ENCODE data around the gene EFCAB5.
"Not testable (repeated sequence)": the region's sequence is repeated elsewhere in the genome, so short reads cannot be mapped to it uniquely, and the experiment has no call there.

Gene EFCAB5

DNA sequence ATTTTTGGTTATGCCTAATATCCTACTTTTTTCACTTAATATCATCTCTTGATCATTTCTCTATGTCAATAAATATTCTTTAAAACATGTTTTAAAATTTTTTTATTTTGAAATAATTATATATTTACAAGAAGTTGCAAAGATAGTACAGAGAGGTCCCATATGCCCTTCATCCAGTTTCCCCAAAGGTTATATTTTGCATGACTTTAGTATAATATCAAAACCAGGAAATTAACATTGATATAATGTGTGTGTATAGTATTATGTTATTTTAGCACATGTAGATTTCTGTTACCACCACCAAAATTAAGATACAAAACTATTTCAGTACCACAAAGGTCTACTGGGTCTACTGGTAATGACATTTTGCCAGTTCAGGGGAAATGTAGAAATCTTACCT is 60.7 kb downstream of the EFCAB5 start:
- FAIRE-seq (no peak), DNase-seq (ENCODE audit: low spot score) (no peak)

DNA sequence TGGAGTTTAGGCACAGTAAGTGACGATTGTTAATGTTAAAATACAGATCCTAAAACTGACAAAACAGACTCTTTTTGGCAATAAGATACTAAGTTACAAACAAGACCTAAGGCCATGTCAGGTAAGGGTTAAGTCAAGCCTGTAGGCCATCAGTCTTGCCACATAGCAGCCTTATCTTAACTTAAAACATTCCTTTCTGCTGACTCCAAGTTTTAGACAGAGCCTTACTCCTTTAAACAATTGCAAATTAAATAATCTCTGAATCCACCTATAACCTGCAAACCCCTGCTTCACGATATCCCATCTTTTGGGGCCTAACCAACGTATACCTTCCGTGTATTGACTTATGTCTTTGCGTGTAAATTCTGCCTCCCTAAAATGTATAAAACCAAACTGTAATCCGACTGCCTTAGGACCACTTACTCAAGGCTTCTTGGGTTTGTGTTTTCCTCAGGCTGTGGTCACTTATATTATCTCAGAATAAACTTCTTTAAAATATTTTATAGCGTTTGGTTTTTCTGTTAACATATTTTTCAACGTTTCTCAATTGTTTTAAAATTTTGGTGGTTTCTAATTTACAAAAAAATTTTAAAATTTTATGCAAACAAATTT is 64.4 kb downstream of the EFCAB5 start:
- FAIRE-seq, result no peak
- peak; percentile 11 for DNase-seq (ENCODE audit: low spot score)

DNA sequence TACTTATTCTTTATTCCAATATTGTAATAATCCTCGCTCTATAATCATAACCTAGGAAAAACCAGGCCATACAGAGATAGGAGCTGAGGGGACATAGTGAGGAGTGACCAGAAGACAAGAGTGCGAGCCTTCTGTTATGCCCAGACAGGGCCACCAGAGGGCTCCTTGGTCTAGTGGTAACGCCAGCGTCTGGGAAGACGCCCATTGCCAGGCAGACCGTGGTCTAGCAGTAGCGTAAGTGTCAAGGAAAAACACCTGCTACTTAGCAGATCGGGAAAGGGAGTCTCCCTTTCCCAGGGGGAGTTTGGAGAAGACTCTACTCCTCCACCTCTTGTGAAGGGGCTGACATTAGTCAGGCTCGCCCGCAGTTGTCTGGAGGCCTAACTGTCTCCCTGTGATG is 70.5 kb downstream of the EFCAB5 start:
- DNase-seq (ENCODE audit: low spot score); FAIRE-seq: not testable (repeated sequence)

DNA sequence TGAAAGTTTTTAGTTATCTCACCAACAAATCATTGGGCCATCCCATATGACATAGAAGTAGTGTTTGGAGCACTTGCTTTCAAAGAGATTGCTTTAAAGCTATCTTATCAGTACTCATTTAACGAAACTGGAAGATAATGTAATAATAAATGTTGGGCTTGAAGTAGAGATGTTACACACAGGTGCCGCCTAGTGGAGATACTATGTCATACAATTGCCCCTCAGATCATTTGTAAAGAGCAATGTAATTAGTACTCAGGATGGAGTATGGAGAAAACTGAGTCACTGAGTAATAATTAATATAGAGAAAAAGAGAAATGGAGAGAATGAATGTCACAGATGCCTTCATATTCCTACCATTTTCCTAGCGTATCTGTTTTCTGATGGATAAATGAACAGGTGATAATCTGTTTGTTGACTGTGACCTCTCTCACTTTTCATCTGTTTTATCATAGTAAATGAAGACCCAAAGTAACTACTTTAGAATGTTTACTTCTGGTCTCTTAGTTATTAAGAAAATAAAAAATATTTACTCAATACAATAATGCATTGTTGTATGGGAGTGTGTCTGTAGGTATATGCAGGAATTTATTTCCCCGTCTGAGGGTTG is 80.4 kb downstream of the EFCAB5 start:
- peak; percentile 33 for DNase-seq (ENCODE audit: low spot score)
- no peak for FAIRE-seq

DNA sequence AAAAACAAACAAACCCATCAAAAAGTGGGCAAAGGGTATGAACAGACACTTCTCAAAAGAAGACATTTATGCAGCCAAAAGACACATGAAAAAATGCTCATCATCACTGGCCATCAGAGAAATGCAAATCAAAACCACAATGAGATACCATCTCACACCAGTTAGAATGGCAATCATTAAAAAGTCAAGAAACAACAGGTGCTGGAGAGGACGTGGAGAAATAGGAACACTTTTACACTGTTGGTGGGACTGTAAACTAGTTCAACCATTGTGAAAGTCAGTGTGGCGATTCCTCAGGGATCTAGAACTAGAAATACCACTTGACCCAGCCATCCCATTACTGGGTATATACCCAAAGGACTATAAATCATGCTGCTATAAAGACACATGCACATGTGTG is 83.9 kb downstream of the EFCAB5 start:
- FAIRE-seq; DNase-seq (ENCODE audit: low spot score): not testable (repeated sequence)

DNA sequence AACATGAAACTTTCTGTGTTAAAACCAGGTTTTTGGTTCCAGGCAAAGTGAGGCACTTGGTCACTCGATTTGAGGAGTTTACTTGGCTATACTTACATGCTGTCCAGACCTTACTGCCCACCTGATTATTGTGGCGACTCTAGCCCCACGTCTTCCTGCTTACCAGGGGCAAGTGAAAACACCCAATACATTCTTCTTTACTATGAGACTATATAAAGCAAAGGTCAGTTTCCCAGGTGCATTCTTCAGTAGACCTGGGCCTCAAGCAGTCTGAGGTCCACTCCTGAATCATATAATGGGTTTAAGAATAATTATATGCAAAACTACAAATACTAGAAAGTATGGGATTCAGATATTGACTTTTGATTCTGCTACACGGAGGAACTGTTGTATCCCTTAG is 86.2 kb downstream of the EFCAB5 start:
- FAIRE-seq (no peak), DNase-seq (ENCODE audit: low spot score) (no peak)

DNA sequence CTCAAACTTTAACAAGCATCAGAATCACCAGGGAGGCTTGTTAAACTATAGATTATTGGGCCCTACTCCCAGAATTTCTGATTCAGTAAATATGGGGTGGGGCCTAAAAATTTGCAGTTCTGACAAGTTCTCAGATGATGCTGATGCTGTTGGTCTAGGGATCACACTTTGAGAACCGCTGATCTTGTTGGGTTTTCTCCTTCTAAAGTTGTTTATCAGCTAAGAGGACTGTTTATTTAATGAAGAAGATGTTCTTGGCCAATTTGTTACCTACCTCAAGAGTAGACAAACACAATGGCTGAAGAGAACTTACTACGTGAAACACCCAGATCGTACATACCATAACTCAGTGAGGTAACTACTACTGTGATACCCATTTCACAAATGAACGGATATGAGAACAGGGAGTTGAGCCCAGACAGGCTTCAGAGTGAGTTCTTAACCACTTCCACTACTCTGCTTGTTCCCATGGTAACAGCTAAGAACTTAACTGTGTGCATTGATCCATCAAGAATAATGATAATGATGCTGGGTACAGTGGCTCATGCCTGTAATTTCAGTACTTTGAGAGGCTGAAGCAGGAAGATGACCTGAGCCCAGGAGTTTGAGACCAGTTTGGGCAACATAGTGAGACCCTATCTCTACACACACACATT is 89.9 kb downstream of the EFCAB5 start:
- peak; percentile 27 for FAIRE-seq
- DNase-seq (ENCODE audit: low spot score), result no peak

DNA sequence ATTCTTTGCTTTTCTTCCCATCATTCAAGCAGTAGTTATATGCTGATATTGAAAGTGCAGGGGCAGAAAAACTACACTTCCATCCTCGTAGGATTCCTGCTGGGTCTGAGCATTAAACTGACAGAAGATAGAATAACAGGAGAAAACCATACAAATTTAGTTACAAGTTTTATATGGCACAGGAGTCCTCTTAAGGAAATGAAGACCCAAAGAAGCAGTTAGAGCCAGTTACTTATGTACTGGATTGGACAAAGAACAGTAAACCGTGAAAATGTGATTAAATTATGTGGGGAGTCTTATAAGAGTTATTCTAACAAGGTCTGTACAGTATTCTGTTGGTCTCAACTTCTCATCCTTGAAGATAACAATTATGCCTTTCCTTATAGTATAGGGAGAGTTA is 93.9 kb downstream of the EFCAB5 start:
- DNase-seq (ENCODE audit: low spot score) (no peak), FAIRE-seq (no peak)

DNA sequence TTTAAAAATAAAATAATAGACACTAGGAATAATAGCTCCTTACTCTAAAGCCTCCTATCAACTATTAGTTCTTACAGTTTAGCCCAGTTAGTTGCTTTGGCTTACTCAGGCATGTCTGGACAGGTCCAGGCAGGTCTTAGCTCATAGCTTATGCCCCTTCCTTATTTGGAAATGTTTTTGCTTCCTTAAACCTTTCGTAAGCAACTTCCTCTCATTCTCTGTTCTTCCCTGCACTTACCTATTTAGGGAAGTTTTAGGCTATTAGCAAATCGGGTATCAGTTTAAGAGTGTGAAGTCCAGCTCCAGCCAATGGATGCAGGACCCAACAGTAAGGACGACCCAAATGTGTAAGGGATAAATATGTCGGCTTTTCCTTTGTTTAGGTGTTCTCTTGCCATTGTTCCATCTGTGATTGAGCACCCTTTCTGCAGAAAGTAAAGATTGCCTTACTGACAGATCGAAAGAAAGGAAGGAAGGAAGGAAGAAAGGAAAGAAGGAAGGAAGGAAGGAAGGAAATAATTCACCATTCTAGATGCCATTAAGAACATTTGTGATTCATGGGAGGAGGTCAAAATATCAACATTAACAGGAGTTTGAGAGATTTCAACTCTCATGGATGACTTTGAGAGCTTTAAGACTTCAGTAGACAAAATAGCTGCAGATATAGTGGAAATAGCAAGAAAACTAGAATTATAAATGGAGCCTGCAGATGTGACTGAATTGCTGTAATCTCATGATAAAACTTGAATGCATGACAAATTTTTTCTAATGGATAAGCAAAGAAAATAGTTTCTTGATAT is 99.5 kb downstream of the EFCAB5 start:
- DNase-seq (ENCODE audit: low spot score); FAIRE-seq: not testable (repeated sequence)

DNA sequence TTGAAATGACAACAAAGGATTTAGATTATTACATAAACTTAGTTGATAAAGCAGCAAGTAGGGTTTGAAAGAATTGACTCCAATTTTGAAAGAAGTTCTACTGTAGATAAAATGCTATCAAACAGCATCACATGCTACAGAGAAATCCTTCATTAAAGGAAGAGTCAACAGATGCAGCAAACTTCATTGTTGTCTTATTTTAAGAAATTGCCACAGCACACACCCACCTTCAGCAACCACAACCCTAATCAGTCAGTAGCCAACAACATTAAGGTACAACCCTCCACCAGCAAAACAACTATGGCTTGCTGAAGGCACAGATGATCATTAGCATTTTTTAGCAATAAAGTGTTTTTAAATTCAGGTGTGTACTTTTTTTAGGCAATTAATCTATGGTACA is 100.1 kb downstream of the EFCAB5 start:
- FAIRE-seq (no peak), DNase-seq (ENCODE audit: low spot score) (no peak)

DNA sequence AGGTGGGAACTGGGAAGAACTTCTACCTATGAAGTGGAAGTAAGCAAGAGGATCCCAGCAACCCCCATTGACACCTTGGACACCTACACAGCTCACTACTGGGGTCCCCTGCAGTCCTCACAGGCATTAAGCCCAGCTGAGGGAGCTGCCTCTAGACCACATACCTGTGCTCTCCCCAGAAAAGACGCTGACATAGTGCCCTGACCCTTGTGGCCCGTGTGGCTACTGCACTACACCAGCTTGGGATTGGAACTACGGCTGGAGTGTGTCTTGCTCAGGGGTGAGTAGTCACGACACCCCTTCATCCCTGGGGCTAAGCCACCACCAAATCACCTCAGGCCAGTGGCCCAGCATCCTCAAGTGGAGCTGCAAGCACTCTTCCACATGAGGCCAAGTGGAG is 120.9 kb downstream of the EFCAB5 start:
- no peak for DNase-seq (ENCODE audit: low spot score)
- no peak for FAIRE-seq

DNA sequence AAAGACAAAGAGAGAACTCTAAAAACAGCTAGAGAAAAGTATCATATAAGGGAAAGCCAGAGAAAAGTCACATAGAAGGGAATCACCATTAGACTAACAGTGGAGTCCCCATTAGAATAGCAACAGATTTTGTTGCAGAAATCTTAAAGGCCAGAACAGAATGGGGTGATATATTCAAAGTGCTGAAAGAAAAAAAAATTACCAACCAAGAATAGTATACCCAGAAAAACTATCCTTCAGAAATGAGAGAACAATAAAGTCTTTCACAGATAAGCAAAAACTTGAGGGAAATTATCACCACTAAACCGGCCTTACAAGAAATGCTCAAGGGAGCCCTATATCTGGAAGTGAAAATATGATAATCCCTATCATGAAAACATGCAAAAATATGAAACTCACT is 123.3 kb downstream of the EFCAB5 start:
- FAIRE-seq (no peak), DNase-seq (ENCODE audit: low spot score) (no peak)

DNA sequence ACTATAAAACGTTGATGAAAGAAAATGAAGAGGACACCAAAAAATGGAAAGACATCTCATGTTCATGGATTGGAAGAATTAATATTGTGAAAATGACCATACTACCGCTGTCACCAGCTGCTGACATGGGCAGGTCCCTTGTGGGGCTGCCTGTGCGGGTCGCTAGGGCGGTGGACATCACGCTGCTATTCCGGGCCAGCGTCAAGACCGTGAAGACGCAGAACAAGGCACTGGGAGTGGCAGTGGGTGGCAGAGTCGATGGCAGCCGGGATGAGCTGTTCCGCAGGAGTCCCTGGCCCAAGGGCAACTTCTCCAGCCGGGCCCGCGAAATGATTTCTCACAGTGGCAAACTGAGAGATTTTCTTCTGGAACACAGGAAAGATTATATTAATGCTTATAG is 127.0 kb downstream of the EFCAB5 start:
- FAIRE-seq (peak; percentile 23), DNase-seq (ENCODE audit: low spot score) (no peak)

DNA sequence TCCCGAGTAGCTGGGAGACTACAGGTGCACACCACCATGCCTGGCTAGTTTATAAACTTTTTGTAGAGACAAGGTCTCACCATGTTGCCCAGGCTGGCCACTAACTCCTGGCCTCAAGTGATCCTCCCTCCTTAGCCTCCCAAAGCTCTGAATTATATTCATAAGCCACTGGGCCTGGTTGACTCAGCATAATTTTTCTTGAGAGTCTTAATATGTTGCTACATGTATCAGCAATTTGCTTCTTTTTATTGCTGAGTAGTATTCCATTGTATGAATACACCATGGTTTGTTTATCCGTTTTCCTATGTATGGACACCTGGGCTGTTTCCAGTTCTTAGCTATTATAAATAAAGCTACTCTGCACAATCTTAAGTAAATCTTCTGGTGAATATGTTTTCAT is 132.8 kb downstream of the EFCAB5 start:
- no peak for FAIRE-seq

DNA sequence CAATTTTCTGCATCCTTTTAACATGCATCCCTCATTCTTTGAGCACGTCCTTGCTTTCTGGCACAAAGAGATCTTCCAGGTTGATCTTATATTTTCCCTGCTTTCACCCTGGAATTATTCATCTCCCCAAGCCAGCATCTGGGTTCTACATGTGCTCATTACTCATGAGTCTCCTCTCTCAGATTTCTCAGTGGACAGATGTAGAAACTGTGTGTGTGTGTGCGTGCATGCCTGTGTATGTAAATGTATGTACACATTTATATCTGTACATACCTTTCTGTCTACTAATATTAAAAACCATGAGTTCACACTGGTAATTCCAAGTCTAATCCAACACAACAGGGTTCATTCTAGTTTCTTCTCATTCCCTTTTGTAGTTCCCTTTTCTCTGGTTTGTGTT is 133.3 kb downstream of the EFCAB5 start:
- FAIRE-seq, result no peak
- no peak for DNase-seq (ENCODE audit: low spot score)

More for the DNA sequence above, 132.8 kb downstream of the EFCAB5 start:
- no peak for DNase-seq (ENCODE audit: low spot score)

DNA sequence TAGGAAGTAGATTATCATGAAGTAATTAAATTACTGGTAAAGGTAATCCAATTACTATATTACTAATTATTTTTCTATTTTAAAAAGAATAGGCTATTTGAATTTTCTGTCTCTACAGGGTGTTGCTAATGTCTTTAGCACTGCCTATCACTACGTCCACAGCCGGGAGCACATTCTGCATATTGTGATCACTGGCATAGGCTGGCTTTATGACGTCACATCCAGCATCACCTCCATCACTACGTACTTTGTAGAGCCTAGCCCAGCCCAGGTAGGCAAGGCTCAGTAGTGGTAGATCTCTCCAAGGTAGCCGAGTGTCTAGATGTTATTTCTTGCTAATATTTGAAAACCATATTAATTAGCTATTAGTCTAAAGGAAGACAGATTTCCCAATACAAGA is 141.3 kb downstream of the EFCAB5 start:
- FAIRE-seq, result no peak
- no peak for DNase-seq (ENCODE audit: low spot score)

DNA sequence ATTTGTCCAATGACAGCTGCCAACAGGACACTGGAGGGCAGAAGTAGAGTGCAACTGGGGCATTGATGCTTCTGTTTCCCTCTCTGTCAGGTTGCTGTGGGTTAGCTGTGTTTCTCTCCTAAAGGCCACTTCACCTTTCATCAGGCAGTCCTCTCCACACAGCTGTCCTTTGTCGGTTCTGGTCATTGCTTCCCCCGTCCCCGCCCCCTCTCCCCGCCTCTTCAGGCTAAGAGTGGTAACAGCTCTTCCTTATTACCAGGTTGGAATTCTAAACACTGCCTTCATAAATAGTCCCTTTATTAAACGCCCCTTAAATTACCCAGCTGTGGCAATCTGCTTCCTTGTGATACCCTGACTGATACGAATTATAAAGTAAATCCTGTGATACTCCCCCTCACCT is 143.4 kb downstream of the EFCAB5 start:
- DNase-seq (ENCODE audit: low spot score) (no peak), FAIRE-seq (no peak)

DNA sequence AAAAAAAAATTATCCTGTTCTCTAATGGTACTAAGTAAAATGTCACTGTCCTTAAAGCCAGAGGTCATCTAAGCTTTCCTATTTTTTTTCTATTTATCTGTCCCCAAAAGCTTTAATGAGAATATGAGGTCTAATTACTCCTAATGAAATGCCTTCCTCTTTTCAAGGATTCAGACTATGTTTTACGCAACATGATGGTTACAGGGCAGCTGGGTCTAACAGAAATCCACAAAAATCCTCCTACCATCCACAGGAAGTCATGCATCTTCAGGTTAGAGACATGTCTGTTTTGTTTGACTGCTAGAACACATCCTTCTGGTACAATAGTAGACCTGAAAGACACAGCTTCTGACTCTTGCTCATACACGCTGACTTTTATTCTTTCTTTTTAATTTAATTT is 145.5 kb downstream of the EFCAB5 start:
- no peak for FAIRE-seq
- DNase-seq (ENCODE audit: low spot score), result no peak

DNA sequence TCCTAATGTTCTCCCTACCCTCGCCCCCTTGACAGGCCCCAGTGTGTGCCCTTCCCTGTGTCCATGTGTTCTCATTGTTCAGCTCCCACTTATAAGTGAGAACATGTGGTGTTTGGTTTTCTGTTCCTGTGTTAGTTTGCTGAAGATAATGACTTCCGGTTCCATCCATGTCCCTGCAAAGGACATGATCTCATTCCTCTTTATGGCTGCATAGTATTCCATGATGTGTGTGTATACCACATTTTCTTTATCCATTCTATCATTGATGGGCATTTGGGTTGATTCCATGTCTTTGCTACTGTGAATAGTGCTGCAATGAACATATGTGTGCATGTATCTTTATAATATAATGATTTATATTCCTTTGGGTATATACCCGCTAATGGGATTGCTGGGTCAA is 146.0 kb downstream of the EFCAB5 start:
- not testable (repeated sequence) for DNase-seq (ENCODE audit: low spot score); FAIRE-seq

DNA sequence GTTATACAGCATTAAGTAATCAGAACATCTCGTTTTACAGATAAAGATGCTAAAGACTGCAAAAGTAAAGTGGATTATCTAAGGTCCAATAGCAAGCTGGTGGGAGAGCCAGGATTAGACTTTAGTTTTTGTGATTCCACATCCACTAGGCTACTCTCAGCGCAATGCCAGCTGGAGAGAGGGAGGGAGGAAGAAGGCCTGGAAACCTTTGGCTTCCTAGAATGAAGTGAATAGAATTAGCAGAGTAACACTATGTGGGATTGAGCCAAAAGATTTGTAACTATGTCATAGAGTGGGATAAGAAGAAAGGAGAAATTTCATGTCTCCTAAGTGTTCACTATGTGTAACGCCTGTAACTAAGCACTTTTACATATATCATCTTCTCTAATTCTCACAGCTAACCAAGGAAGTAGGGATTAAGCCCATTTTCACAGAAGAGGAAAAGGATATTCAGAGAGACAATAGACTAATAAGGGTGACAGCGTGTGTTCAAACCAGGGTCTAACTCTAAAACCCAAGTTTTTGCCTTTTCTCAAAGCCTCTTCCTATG is 149.8 kb downstream of the EFCAB5 start:
- DNase-seq (ENCODE audit: low spot score), result no peak
- FAIRE-seq, result no peak

DNA sequence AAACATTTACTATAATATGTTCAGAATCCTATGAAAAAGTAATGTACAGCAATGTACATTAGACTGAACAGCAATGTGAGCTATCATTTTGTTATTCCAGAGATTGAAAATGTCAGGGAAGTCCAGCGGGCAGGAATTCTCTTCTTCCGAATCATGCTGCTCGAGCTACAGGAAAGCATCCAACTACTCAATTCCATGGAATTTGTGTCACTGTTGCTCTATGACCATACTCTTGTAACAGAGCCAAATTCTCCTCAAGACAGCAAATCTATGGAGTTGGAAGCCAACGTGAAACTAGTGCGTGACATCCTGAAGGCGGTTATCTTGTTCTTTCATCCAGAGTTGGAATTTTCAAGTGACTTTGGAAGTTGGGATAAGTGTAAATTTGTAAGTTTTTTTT is 150.3 kb downstream of the EFCAB5 start:
- no peak for FAIRE-seq
- peak; percentile 42 for DNase-seq (ENCODE audit: low spot score)

DNA sequence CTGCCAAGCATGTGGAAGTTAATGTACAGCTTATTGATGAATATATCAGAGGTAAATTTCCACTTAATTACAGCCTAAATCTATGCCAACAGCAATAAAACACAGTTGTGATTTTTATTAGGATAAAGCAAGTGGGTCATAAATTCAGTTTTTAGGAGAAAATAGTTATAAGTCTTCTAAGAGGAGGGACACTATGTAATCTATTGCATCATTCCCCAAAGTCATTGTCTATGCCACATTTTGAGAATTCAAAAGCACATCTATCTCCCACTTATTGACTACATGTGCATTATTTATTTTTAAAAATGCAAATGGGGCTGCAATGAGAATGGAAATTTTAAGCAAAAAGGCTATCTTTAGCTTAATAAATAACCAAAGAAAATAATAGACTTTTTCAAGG is 151.5 kb downstream of the EFCAB5 start:
- FAIRE-seq, result no peak

More for the DNA sequence above, 151.5 kb downstream of the EFCAB5 start:
- no peak for DNase-seq (ENCODE audit: low spot score)
